SW 1271 (cell line): Measurements from ENCODE around the gene ZNF222.
A peak's percentile ranks its signal among the peaks of the same experiment; 100 is the strongest.

Experiments
- DNase-seq, 2 experiments: peaks; one replicate each; lab custom pipeline; 2025; lab: John Stamatoyannopoulos, UW

ZNF222 gene

GRCh38 chr19:44051650-44052402 lies 26.6 kb downstream of the ZNF222 start, which contains the start of gene ZNF223:
Gene ZNF223 (plus strand): TSS chr19:44052036. CDS start chr19:44055177, 3,141 bp downstream.
- DNase-seq, result peak; percentile 40 to 86

- DNase-seq, result no peak
Measured at GRCh38 chr19:44055870-44056269, 30.7 kb downstream of the ZNF222 start.

GRCh38 chr19:44059229-44059628 lies 34.0 kb downstream of the ZNF222 start:
- DNase-seq, result no peak

- DNase-seq, result no peak
Measured at GRCh38 chr19:44061038-44061437, 35.9 kb downstream of the ZNF222 start.

GRCh38 chr19:44066305-44066704 lies 41.1 kb downstream of the ZNF222 start:
- no peak for DNase-seq

GRCh38 chr19:44069415-44069814 lies 44.2 kb downstream of the ZNF222 start:
- DNase-seq, result no peak

GRCh38 chr19:44071824-44072542 lies 46.8 kb downstream of the ZNF222 start, which contains the start of gene ZNF284:
Gene ZNF284 (plus strand): TSS chr19:44072159. CDS start chr19:44076390, 4,231 bp downstream.
- peak; percentile 28 to 71 for DNase-seq

DNA sequence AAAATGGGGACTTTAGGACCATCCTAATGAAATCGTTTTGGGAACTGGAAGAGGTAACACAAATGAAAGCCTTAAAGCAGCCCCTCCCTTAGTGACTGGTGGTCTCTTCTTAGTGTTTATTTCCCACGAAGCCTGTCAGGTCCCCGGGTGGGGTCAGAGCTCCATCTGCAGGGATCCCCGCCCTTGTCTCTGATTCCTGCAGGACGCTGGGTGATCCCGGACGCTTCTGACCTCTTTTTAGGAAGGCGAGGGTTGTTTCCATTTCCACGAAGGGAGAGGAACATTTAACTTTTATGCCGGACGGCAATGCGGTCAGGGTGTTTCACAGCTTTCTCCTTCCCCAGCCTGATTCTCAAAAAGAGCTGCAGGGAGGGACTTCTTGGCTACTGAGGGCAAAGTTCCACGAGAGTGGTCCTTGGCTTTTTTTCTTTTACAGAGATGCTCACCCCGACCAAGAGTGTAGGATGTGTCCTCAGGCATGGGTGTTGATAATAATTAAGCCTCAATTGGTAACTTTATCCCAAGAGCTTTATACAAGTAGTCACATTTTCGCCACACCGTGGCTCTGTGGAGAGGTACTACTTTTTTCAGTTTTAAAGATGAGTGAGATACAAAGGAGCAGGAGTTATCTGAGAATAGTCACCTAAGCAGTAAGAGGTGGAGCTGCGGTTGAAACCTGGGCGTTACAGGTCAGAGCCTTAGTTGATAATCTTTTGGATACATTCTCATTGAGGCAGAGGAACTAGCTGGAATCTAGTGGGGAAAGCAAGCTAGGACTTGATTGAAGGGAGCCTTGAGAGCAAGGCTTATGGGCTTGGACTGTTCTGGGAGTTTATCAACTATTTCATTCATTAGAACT lies 47.6 kb downstream of the ZNF222 start:
- DNase-seq, result no peak

DNA sequence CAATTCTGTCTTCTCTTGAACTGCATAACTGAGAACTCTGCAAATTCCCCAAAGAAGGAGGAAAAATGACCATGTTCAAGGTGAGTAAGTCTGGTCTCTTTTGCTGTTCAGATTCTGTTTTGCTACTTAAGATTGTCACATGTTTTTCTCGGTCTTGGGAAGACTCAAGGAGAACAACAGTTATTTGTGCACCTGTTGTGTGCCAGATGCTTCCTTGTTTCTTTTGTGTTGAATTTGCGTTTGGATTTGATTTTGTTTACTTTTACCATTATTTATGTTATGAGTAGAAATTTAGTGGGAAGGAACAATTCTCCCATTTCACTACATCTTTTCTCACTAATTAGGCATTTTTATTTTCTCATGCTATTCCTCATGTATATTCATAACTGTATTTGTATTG lies 51.1 kb downstream of the ZNF222 start:
- DNase-seq, result no peak
